Measurements from ENCODE around the gene CENPQ.

DNA sequence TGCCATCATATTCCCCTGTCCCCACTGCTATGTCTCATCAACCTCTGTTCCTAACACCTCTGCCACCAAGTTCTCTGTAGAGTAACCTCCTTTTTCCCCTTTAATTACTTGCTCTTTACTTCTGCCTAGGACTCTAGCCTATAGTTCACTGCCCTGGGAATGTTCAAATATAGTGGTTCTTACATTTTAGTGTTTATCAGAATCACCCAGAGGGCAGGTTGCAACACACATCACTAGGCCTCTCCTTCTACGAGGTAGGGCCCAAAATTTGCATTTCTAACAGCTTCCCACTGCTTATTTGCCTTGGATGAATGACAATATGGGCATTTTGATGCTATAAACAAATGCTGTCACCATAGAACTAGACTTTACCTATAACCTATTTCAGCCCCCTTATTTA, 64.2 kb downstream of the CENPQ start:
- TF ChIP-seq, protein P1, sequence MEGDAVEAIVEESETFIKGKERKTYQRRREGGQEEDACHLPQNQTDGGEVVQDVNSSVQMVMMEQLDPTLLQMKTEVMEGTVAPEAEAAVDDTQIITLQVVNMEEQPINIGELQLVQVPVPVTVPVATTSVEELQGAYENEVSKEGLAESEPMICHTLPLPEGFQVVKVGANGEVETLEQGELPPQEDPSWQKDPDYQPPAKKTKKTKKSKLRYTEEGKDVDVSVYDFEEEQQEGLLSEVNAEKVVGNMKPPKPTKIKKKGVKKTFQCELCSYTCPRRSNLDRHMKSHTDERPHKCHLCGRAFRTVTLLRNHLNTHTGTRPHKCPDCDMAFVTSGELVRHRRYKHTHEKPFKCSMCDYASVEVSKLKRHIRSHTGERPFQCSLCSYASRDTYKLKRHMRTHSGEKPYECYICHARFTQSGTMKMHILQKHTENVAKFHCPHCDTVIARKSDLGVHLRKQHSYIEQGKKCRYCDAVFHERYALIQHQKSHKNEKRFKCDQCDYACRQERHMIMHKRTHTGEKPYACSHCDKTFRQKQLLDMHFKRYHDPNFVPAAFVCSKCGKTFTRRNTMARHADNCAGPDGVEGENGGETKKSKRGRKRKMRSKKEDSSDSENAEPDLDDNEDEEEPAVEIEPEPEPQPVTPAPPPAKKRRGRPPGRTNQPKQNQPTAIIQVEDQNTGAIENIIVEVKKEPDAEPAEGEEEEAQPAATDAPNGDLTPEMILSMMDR (CRISPR knock-in tag; IDR thresholded peaks at IDR 0.05) = no peak
- TF ChIP-seq ZNF749 (CRISPR knock-in tag; IDR thresholded peaks at IDR 0.05; ENCODE audit: borderline replicate concordance) = no peak
- TF ChIP-seq ZBTB7A (CRISPR knock-in tag; IDR thresholded peaks at IDR 0.05) = no peak
